Mucosa of rectum (tissue), 2 donors: ENCODE data around the gene TWF1.
A peak's percentile ranks its signal among the peaks of the same experiment; 100 is the strongest.
"Not testable (repeated sequence)": the region's sequence is repeated elsewhere in the genome, so short reads cannot be mapped to it uniquely, and the experiment has no call there.

Source experiments
- H3K27ac ChIP-seq, 2 donors: one replicate each; pipeline ENCODE4 v1.7.0; 2013; ENCODE audit warnings: inconsistent platforms in 2 of 2, low read depth in 2 of 2, low read length in 2 of 2
- H3K27me3 ChIP-seq, 2 donors: one replicate each; pipeline ENCODE4 v1.7.0; 2013; ENCODE audit warnings: low read length in 2 of 2; ENCODE audit not compliant: control insufficient read depth in 2 of 2, insufficient read depth in 2 of 2
- H3K36me3 ChIP-seq, 2 donors: one replicate each; pipeline ENCODE4 v1.7.0; 2013; ENCODE audit warnings: low read length in 2 of 2; ENCODE audit not compliant: control insufficient read depth in 2 of 2, insufficient read depth in 2 of 2
- H3K4me1 ChIP-seq, 2 donors: one replicate each; pipeline ENCODE4 v1.7.0; 2013; ENCODE audit warnings: low read length in 2 of 2, mild to moderate bottlenecking in 1 of 2; ENCODE audit not compliant: control insufficient read depth in 2 of 2, insufficient read depth in 2 of 2
- H3K4me3 ChIP-seq, 2 donors: one replicate each; pipeline ENCODE4 v1.7.0; 2013; ENCODE audit warnings: low read length in 2 of 2
- H3K9ac ChIP-seq, 2 donors: one replicate each; pipeline ENCODE4 v1.7.0; 2013; ENCODE audit warnings: low read length in 2 of 2, low read depth in 1 of 2, mild to moderate bottlenecking in 1 of 2
- H3K9me3 ChIP-seq, 2 donors: one replicate each; pipeline ENCODE4 v1.7.0; 2013; ENCODE audit warnings: low read length in 2 of 2; ENCODE audit not compliant: control insufficient read depth in 2 of 2
- donor health status: healthy.
- donor health status: Normal muscosa, but diverticular disease.

TWF1 gene

DNA sequence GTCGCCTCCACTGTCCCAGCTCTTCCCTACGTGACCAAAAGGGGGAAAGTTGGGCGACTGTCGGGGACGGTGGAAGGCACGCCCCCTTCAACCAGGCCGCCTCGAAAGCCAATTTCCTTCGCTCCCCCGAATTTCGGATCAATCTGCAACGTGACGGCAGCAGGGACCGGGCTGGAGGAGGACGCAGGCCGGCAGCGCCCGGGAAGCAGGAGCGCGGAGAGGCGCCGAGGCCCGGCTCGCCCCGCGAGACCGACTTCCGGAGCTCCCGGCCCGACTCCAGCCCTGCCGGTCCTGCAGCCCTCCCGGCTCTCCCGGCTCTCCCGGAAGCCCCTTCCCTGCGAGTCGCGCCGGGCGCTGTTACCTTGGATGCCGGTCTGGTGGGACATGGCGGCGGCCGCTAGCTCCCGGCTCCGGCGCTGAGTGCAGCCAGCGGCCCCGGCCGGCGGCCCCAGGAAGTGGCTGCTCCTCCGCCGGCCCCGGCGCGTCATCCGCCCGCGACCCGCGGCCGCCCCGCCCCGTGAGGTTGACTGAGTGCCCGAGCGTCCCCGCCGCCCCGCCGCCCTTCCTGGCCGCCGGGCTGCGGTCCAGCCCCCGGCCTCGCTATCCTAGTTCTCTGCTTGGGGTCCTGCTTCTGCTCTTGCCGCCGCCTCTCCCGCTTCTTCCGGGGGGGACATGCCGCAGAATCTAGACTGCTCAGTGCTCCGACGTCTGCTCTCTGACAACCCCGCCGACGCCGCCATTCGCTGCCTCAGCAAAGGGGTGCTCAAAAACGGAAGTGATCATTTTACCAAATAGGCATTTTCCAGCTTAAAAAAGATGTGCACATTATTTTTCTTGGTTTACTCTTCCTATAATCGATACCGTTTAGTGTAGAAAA is at the start of gene TWF1:
Gene TWF1, minus strand, starts transcription at position 458 of the 877 bp plus-strand sequence. Its CDS starts 72 bp downstream, at position 386.
- Histone ChIP-seq H3K9ac (peak within 1 kb of the TSS; percentile 90 to 97), H3K27ac (peak within 1 kb of the TSS; percentile 96 to 97), H3K4me3 (peak within 1 kb of the TSS; percentile 96 to 98), H3K4me1 (peaks cover 2 to 4% of the 10 kb centered on the region in 2 donors), H3K27me3 (no peaks in the 10 kb centered on the region), H3K9me3 (no peaks in the 10 kb centered on the region), H3K36me3 (peaks cover 4 to 6% of the 10 kb centered on the region in 2 donors)

DNA sequence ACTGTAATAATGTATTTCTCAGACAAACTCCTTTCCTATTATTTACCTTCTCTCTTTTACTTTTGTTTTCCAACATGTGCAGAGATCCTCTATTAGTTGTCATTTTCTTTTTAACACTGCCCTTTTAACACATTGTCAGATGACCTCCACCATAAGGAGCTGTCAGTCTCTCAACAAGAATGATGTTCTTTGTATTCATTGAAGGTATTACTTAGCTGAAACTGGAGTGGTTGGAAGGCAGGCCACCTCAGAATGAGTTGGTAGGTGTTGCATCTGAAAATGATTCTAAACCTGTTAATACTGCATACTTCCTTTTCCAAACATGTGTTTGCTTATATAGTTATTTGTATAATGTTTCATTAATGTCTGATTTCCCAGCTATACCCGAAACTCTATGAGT is 46.6 kb upstream of the TWF1 start:
- Histone ChIP-seq H3K36me3 (no peaks in the 10 kb centered on the region), H3K4me3 (no peak overlapping the region), H3K9ac (no peak overlapping the region), H3K27me3 (no peaks in the 10 kb centered on the region), H3K27ac (no peak overlapping the region), H3K4me1 (no peaks in the 10 kb centered on the region), H3K9me3 (no peaks in the 10 kb centered on the region)

DNA sequence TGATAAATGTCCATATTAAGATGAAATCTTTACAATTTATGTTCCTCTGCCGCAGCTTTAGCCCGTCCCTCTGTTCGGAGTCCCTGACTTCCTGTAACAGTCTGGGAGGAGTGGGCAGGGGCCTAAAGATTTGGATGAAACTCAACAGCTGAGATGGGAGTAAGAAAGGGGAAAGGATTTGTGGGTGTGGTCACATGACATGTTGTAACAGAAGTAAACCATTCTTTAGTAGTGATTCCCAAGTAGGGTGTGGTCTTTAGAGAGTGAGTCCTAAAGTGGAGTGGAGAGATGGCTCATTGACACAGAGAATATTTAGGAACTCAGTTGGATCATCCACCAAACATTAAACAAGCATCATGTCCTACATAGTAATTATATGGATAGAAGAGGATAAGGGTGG is 42.7 kb upstream of the TWF1 start:
- H3K9ac ChIP-seq, result no peak overlapping the region
- no peak overlapping the region for H3K4me3 ChIP-seq
- peaks cover 0 to 3% of the 10 kb centered on the region in 2 donors for H3K36me3 ChIP-seq
- H3K4me1 ChIP-seq, result no peaks in the 10 kb centered on the region
- no peak overlapping the region for H3K27ac ChIP-seq
- H3K27me3 ChIP-seq, result no peaks in the 10 kb centered on the region
- H3K9me3 ChIP-seq, result no peaks in the 10 kb centered on the region

DNA sequence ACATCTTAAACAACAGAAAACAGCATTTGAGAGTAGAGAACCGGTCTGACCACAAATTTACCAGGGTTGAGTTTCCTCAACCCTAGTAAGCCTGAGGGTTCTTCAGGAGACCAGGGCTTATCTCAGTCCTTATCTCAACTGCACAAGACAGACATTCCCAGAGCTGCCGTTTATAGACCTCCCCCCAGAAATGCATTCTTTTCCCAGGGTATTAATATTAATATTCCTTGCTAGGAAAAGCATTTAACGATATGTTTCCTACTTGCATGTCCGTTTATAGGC is 42.0 kb upstream of the TWF1 start:
- Histone ChIP-seq H3K27me3 (no peaks in the 10 kb centered on the region), H3K4me1 (no peaks in the 10 kb centered on the region), H3K27ac (no peak overlapping the region), H3K4me3 (peak overlapping the region in 1 of 2 donors; percentile 23), H3K9ac (no peak overlapping the region), H3K36me3 (peaks cover 0 to 3% of the 10 kb centered on the region in 2 donors), H3K9me3 (no peaks in the 10 kb centered on the region)

DNA sequence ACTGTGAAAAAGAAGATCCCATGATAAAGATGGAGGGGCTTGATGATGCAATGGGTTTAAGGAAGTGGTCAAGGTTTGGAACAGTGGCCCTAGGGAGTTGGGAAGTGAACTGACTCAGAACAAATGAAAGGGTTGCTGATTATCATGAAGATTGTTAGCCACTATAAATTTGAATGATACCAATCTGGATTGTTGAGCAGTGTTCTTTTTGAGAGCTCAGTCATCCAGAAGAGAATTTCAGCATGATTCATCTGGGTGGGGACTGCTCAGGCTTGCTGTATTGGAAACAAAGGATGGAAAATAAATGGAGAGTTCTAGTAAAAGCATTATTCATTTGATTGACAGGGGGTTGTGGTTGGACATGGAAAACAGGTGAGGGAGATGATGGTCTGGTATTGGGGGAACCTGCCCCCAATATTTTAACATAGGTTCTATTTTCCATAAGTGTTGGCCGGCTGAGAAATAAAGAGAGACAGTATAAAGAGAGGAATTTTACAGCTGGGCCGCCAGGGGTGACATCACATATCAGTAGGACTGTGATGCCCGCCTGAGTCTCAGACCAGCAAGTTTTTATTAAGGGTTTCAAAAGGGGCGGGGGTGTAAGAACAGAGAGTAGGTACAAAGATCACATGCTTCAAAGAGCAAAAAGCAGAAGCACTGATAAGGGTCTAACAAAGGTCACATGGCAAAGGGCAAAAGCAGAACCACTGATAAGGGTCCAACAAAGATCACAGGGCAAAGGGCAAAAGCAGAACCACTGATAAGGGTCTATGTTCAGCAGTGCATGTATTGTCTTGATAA is 41.5 kb upstream of the TWF1 start:
- H3K9me3 ChIP-seq, H3K27me3 ChIP-seq, H3K36me3 ChIP-seq, H3K4me1 ChIP-seq, H3K9ac ChIP-seq, H3K27ac ChIP-seq: not testable (repeated sequence)
- H3K4me3 ChIP-seq, result peak overlapping the region in 1 of 2 donors; percentile 23

DNA sequence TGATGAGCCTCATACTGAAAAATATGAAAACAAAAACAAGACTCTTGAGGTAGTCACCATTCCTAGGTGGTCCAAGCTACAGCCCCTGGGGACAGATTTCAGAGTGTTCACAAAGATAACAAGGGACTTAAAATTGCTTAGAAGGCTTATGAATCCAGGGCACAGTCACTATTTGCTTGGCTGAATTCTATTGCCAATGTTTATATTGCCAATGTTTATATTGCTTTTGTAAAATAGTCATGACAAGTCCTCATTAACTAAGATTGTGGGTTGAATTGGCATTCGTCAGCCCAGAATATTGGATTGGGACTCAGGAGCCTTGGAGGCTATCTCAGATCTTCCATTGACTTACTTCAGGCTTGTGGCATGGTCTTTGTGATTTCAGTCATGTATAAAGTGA is 36.1 kb upstream of the TWF1 start:
- Histone ChIP-seq H3K27me3 (no peaks in the 10 kb centered on the region), H3K36me3 (peaks cover 0 to 3% of the 10 kb centered on the region in 2 donors), H3K27ac (no peak overlapping the region), H3K4me3 (no peak overlapping the region), H3K9me3 (no peaks in the 10 kb centered on the region), H3K4me1 (no peaks in the 10 kb centered on the region), H3K9ac (no peak overlapping the region)

DNA sequence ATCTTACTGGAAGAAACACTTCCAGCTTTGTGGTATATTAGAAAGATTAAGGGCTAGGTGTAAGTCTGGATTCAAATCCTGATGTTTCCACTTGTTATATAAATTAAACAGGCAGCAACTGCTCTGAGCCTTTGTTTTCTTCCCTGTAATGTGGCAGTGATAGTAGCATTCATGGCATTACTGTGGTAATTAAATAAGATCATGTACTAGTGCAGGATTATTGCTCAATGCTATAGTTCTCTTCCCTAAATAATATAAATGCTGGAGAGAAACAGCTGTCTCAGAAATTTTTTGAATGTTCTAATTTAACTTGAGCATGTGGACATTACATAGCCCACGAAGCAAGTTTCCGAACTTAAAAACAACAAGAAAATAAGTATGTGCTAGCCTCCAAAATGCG is 35.1 kb upstream of the TWF1 start:
- Histone ChIP-seq H3K27ac (no peak overlapping the region), H3K4me3 (no peak overlapping the region), H3K9me3 (no peaks in the 10 kb centered on the region), H3K27me3 (no peaks in the 10 kb centered on the region), H3K9ac (no peak overlapping the region), H3K4me1 (peaks cover 0 to 3% of the 10 kb centered on the region in 2 donors), H3K36me3 (peaks cover 0 to 3% of the 10 kb centered on the region in 2 donors)

DNA sequence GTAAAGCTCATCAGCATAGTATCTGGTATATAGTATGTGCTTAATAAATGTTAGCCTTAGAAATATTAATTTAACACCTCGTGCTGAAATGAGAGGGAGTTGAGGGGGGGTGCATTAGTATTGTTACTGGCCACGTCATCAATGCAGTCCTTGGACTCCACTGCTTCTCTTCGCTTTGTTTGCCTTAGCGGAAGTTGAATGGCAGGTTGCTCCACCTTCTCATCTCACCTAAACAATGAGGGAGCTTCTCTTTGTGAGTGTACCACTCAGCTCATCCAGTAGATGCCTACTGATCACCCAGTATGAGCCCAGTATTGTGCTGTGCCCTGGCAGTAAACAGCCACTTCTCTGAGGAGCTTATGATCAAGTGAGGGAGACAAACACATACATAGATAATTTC is 34.2 kb upstream of the TWF1 start:
- H3K27me3 ChIP-seq, result no peaks in the 10 kb centered on the region
- no peaks in the 10 kb centered on the region for H3K9me3 ChIP-seq
- H3K9ac ChIP-seq, result no peak overlapping the region
- H3K27ac ChIP-seq, result no peak overlapping the region
- no peak overlapping the region for H3K4me3 ChIP-seq
- H3K36me3 ChIP-seq, result peaks cover 0 to 3% of the 10 kb centered on the region in 2 donors
- peaks cover 1 to 3% of the 10 kb centered on the region in 2 donors for H3K4me1 ChIP-seq

DNA sequence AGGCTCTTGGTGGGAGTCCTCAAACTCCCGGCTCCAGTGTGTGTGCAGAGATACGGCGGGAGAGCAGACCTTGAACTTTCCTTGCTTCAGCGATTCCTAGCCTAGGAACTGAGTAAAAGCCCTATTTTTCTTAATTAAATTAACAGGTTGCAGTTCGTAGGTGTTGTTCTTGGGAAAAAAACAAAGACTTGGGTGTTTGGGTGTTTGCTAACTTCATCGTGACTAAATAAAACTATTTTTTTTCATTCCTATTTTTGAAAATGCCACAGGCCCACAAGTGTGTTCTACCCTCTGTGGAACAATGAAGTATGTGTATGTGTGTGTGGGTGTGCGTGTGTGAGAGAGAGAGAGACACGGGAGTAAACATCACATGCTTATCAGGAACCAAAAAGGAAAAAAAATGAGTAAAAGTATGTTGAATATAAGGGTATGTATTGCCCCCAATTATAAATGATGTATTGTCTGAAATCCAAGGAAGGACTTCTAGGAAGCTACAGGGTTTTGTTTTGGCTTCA is 30.4 kb upstream of the TWF1 start:
- Histone ChIP-seq H3K4me1 (peaks cover 3 to 5% of the 10 kb centered on the region in 2 donors), H3K36me3 (no peaks in the 10 kb centered on the region), H3K27me3 (no peaks in the 10 kb centered on the region), H3K4me3 (peak overlapping the region; percentile 74 to 90), H3K9ac (peak overlapping the region; percentile 78 to 84), H3K27ac (peak overlapping the region; percentile 92 to 93), H3K9me3 (no peaks in the 10 kb centered on the region)
